NK-92 (cell line): ENCODE measurements around the gene GULP1.
"Not testable (repeated sequence)": the region's sequence is repeated elsewhere in the genome, so short reads cannot be mapped to it uniquely, and the experiment has no call there.

ENCODE experiments used
- DNase-seq: peaks from one replicate; lab custom pipeline; 2025; ENCODE audit not compliant: unreplicated experiment; lab: John Stamatoyannopoulos, UW

The GULP1 gene

GRCh38 chr2:188459061-188459460, 167.4 kb downstream of the GULP1 start:
- no peak for DNase-seq

GRCh38 chr2:188466078-188466477, 174.4 kb downstream of the GULP1 start:
- DNase-seq, result not testable (repeated sequence)

DNA sequence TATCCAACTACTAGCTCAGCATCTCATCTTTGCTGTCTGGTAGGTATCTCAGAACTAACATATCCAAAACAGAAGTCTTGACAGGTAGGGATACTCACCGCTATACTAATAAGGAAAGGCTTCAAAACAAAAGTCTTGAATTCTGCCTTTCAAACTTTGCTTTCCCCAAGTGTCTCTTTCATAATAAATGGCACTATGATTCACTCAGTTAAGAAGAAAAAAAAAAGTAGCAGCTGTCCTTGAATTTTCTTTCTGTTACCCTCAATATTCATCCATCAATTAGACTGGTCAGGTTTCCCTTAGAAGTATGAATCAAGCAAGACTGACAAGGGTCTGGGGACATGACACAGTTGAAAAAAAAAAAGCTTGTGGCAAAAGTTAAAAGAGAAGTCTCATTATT, 175.1 kb downstream of the GULP1 start:
- no peak for DNase-seq

DNA sequence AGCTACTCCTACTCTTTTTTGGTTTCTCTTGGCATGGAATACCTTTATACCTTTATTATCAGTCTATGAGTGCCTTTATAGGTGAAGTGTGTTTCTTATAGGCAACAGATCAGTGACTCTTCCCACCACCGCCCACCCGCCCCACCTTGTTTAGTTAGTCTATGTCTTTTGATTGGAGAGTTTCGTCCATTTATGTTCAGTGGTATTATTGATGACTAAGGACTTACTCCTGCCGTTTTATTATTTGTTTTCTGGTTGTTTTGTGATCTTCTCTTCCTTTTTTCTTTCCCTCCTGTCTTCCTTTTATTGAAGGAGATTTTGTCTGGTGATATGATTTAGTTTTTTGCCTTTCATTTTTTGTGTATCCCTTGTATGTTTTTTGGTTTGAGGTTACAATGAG, 179.5 kb downstream of the GULP1 start:
- DNase-seq, result no peak

DNA sequence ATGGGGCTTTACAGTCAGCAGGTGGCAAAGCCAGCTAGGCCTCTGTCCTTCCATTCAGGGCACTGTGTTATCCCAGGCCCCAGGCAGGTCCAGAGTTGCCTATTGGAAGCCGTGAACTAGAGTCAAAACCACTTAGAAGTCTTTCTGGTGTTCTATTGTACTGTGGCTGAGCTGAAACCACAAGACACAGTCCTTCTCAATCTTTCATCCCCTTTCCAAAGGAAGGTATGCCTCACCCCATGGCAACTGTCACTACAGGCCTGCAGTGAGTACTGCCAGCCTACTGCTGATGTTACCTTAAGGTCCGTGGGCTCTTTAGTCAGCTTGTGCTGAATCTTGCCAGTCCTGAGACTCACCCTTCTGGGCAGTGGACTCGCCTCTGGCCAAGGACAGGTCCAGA, 181.6 kb downstream of the GULP1 start:
- no peak for DNase-seq

DNA sequence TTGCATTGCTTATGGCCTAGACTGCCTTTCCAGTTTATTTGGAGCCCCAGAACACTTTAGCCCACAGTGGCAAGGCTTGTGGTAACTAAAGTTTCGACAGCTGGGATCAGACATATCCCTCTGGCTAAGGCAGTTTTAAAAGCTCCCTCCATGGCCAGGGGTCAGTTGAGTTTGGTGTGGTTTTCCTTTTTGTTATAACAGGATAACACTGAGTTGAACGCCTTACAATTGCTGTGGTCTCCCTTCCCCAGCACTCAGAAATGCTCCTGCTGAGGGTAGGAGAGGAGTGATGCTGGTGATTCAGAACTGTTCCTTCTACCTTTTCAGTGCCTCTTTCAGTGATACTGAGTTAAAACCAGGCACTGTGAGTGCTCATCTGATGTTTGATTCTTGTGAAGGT, 182.6 kb downstream of the GULP1 start:
- no peak for DNase-seq

DNA sequence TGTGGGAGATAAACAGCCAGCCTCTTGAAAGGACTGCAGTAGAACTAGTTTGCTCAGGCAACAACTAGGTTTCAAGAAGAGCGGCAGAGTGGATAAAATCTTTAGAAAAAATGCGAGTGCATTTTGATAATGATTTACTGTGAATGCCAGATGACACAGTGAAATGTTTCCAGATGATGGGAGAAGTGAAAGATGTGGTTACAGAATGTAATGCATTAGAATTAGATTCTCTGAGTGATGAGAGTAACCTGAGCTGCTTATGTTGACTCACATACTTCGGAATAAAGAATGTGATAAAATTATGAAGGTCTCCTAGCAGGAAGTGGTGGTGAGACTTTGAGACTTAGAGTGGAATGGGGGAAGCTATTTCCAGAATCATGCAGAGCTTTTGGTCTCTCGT, 184.3 kb downstream of the GULP1 start:
- DNase-seq, result no peak

GRCh38 chr2:188477564-188478103, 186.0 kb downstream of the GULP1 start:
- DNase-seq, result no peak

GRCh38 chr2:188478724-188479123, 187.1 kb downstream of the GULP1 start:
- DNase-seq, result no peak

DNA sequence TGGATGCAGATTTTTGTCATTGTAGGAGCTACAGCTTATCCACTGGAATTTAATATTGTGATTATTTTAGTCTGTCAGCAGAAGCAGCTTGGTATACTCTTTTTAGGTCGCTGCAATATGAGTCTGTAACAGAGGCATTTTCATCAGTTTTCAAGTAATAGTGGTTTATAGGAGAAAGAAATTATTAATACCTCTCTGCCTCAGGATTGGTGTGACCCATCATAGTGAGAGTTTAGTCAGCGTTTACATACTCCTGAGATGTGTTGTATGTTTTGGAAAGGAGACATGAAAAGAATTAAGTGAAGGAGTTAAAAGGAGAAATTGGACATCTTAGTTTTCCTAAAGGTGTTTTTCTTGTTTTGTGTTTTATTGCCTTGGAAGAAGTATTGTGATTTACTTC, 189.8 kb downstream of the GULP1 start:
- no peak for DNase-seq

DNA sequence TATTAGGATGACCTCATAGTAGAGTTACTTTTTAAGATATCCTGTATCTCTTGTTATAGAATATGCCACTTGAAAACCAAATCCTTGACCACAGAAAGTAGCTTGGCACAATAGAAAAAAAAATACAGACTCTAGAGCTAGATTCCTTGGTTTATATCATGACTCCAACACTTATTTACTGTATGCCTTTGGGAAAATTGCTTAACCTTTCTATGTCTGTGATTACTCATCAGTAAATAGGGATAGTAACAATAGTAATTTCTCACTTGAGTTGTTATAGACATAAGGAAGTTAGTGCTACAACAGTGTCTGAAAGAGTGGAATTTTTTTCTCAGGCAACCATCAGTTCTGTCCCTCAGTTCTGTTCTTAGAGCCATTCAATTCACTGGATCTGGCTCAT, 193.8 kb downstream of the GULP1 start:
- DNase-seq, result no peak

DNA sequence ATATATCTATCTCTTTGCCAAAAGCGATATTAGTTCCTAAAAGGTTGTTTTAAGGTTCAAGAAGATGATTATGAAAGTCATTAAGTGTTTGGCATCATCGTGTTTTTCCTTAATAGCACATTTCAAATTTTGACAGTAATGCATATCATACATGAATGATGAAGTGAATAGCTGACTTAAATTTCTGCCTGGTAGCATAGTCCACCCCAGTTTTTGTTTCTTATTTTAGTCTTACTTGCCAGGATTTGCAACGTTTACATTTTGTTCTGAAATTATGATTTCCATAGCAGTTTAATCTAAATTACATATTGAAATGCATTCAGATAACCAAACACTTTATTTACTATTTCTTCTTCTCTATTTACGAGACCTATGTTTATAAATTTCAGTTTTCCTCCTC, 201.1 kb downstream of the GULP1 start:
- no peak for DNase-seq

- DNase-seq, result no peak
These were observed 203.2 kb downstream of the GULP1 start for GRCh38 chr2:188494906-188495305.

DNA sequence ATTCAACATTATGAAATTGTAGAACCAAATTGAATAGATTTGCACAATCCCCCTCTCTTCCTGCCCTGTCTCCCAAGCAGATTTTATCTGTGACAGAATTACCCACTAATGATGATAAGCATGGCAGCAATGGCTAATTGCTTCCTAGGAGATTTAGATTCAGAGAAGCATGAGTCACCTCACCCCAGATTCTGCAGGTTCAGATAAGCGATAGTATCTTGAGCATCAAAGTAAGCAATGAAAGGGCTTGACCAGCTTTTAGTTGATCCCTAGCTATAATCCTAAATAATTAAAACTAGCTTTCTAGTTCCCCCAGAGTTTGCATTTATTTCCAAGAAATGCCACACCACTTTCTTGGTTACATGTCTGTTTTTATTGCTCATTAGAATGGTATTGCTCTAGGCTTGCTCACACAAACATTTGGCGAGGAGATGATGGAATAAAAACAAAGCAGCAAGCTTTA, 204.3 kb downstream of the GULP1 start:
- no peak for DNase-seq

DNA sequence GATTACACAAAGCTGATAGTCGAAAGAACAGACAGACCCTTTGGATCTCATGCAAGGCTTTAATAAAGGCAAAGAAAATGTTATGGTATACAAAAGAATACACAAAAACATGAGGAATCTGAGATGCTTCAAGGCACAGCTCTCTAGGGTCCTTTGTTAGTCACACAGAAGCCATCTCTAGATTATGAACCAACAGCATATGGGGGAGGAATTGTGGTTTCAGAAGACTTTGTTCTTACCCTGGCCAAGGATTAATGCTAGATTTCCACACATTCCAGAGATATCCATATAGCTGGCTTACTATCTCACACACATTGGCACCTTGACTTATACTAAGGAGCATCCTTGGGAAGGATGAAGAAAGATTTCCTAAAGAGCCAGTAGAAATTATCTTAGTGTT, 206.1 kb downstream of the GULP1 start:
- no peak for DNase-seq

DNA sequence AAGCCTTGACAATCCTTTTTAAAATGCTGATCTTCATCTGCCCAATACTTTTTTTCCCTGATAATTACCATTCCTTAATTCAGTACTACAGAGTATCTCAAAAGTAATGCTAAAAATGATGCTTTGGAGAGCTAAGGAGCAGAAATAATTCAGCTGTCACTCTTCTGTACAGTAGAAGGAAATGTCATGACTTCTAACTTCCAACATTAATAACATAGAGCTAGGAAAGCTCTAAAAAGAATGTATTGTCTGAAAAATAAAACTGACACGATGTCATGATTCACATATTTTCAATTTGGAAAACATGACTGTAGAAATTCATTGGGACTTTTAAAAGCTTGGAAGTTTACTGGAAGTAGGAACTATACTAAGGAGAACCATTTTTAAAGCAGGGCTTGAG, 212.3 kb downstream of the GULP1 start:
- no peak for DNase-seq

DNA sequence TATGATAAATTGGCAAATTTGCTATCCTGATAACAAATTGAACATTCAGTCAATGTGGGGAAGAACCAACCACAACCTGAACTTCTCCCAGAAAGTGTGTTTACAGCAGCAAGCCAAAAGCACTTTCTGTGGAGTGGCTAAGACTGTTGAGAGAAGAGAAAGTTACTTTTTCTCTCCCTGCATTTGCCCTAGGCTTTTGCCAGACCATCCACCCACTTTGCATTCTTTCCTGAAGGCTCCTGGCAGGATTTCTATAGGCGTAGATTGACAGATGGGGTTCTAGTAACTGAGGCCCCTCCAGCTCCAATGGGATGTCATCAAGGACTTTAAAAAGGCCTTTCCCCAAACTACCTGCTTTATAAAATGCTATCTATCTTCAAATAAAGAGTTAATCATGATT, 215.2 kb downstream of the GULP1 start:
- no peak for DNase-seq

- DNase-seq, result no peak
These were observed 219.7 kb downstream of the GULP1 start for GRCh38 chr2:188511346-188511745.

- DNase-seq, result no peak
These were observed 220.8 kb downstream of the GULP1 start for GRCh38 chr2:188512456-188512855.

DNA sequence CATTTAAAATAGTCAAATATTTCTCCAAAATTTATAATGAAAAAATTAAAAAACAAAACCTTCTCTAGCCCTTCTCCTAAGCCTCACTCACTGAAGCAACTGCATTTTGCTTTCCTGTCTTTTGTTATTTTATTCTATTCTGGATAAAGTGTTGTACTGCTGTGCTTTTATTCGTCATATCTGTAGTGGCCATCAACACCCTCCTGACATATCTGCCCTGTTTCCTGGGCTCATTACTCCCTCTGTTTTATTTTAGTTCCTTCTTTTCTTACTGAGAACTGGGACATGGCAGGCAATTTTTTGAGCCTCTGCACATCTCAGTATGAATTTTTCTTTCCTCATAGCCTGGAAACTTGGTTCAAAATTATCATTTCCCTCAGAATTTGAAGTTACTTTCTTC, 224.2 kb downstream of the GULP1 start:
- no peak for DNase-seq

GRCh38 chr2:188517549-188518215, 226.0 kb downstream of the GULP1 start:
- no peak for DNase-seq

DNA sequence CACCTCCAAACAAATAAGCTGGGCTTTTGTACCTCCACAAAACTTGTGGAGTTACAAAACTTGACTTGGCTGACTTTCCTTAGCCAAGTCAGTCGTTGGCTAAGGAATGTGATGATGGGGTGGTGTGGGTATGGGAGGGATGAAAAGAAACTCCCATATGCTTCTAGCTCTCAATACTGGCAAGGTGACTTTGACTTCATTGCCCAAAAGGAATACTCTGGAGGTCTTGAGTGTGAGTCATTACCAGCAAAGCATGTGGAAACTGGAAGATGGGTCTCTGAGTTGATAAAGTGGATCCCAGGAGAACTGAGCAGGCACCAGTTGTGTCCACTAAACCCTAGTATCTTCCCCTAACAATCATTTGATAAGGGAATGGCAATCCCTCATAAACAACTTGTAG, 226.7 kb downstream of the GULP1 start:
- DNase-seq, result no peak

DNA sequence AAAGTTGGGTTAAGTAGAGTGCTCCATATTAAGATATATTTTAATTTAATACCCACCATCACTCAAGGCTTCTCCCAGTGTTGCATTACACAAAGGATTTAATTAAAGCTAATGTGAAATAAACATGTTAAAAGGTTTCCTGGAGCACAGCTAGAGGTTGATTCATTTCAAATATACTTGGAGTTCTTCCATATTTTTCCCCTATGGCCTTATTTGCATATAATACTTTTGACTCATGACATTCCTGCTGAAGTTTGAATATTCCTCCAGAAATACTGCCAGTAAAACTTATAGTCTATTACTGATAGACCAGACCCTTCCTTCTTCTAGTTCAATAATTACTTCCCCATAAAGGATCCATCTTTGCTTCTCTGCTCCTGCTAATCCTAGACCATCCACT, 227.5 kb downstream of the GULP1 start:
- DNase-seq, result no peak
